ENCODE results near the gene USP3. TPM values are rescaled to one million over a fixed set of nuclear protein-coding genes. Genes with fewer than 3 reads are reported as not detected.

The USP3 gene
- total RNA-seq, 4 donors from 2014 or later, result 26.5 to 96.3 (median 65.8) TPM

- DNase-seq, result no peak
- peaks cover 0 to 4% of the 10 kb centered on the region in 2 donors for H3K4me1 ChIP-seq
Measured at GRCh38 chr15:63463036-63463435, 41.4 kb upstream of the USP3 start.

GRCh38 chr15:63463793-63464192 is 40.6 kb upstream of the USP3 start:
- Histone ChIP-seq H3K27me3 (no peaks in the 10 kb centered on the region), H3K27ac (peak overlapping the region; percentile 43 to 58), H3K4me3 (no peak overlapping the region), H3K36me3 (no peaks in the 10 kb centered on the region), H3K9me3 (no peaks in the 10 kb centered on the region), H3K4me1 (peaks cover 0 to 4% of the 10 kb centered on the region in 2 donors)
- intact Hi-C loops (cut with DNase I; ENCODE audit: low total_unique reads), result no loop called here
- DNase-seq, result no peak
- TF ChIP-seq CTCF (IDR thresholded peaks at IDR 0.05) (no peak), POLR2A (IDR thresholded peaks at IDR 0.05) (no peak)

More at GRCh38 chr15:63463036-63463435, 41.4 kb upstream of the USP3 start:
- no peaks in the 10 kb centered on the region for H3K9me3 ChIP-seq
- intact Hi-C loops (cut with DNase I; ENCODE audit: low total_unique reads), result no loop called here
- no peaks in the 10 kb centered on the region for H3K36me3 ChIP-seq
- no peak for TF ChIP-seq CTCF (IDR thresholded peaks at IDR 0.05)
- TF ChIP-seq POLR2A (IDR thresholded peaks at IDR 0.05), result no peak
- H3K4me3 ChIP-seq, result no peak overlapping the region
- peak overlapping the region; percentile 43 to 58 for H3K27ac ChIP-seq
- H3K27me3 ChIP-seq, result no peaks in the 10 kb centered on the region

- peaks cover 0 to 4% of the 10 kb centered on the region in 2 donors for H3K4me1 ChIP-seq
Measured at GRCh38 chr15:63465104-63465503, 39.3 kb upstream of the USP3 start.

GRCh38 chr15:63466378-63467192 is 37.8 kb upstream of the USP3 start:
- Histone ChIP-seq H3K27ac (no peak overlapping the region), H3K4me1 (peaks cover 0 to 4% of the 10 kb centered on the region in 2 donors), H3K36me3 (no peaks in the 10 kb centered on the region), H3K9me3 (no peaks in the 10 kb centered on the region), H3K27me3 (no peaks in the 10 kb centered on the region), H3K4me3 (no peak overlapping the region)
- TF ChIP-seq CTCF (IDR thresholded peaks at IDR 0.05) (peak; percentile 42 to 65 (median 52)), POLR2A (IDR thresholded peaks at IDR 0.05) (no peak)
- peak in 1 of 2 donors; percentile 30 for DNase-seq
- intact Hi-C loops (cut with DNase I; ENCODE audit: low total_unique reads), result no loop called here

More at GRCh38 chr15:63465104-63465503, 39.3 kb upstream of the USP3 start:
- Histone ChIP-seq H3K27me3 (no peaks in the 10 kb centered on the region), H3K9me3 (no peaks in the 10 kb centered on the region), H3K4me3 (no peak overlapping the region), H3K27ac (no peak overlapping the region), H3K36me3 (no peaks in the 10 kb centered on the region)
- DNase-seq, result no peak
- intact Hi-C loops (cut with DNase I; ENCODE audit: low total_unique reads), result no loop called here
- no peak for TF ChIP-seq CTCF (IDR thresholded peaks at IDR 0.05)
- TF ChIP-seq POLR2A (IDR thresholded peaks at IDR 0.05), result no peak

- intact Hi-C loops (cut with DNase I; ENCODE audit: low total_unique reads), result no loop called here
- TF ChIP-seq CTCF (IDR thresholded peaks at IDR 0.05), result no peak
- TF ChIP-seq POLR2A (IDR thresholded peaks at IDR 0.05), result no peak
- peaks cover 0 to 2% of the 10 kb centered on the region in 2 donors for H3K4me1 ChIP-seq
- DNase-seq, result no peak
- no peaks in the 10 kb centered on the region for H3K9me3 ChIP-seq
- H3K36me3 ChIP-seq, result no peaks in the 10 kb centered on the region
- H3K4me3 ChIP-seq, result no peak overlapping the region
- no peaks in the 10 kb centered on the region for H3K27me3 ChIP-seq
- no peak overlapping the region for H3K27ac ChIP-seq
Measured at GRCh38 chr15:63469190-63469589, 35.2 kb upstream of the USP3 start.
